HG03354 (cell line): Measurements from ENCODE around the gene CHST11.
A peak's percentile ranks its signal among the peaks of the same experiment; 100 is the strongest.
"Not testable (repeated sequence)": the region's sequence is repeated elsewhere in the genome, so short reads cannot be mapped to it uniquely, and the experiment has no call there.

Experiments
- ATAC-seq: cut with Tn5 transposase; IDR thresholded peaks from one replicate; pipeline ENCODE4 v1.9.1; 2021; ENCODE audit warnings: mild to moderate bottlenecking; ENCODE audit not compliant: unreplicated experiment, poor library complexity, severe bottlenecking

The CHST11 gene

DNA sequence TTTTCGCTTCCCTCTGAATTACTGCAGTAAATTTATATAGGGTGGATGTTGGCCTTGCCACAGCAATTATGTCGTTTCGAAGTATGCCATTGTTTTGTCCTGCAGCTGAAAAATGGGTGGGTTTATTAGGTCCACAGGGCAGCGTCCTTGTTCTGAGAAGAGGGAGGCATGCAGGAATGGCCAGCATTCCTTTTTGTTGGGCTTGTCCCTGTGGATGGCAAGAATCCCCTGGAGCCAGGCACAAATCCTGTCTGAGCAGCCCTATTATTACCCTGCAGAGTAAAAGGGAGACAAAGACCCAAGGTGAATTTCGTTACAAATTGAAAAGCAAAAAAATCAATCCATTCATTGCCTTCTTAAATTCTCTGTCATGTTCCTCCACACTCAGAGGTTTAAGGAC lies 88.1 kb downstream of the CHST11 start:
- no peak for ATAC-seq

GRCh38 chr12:104546575-104546974 lies 89.8 kb downstream of the CHST11 start:
- no peak for ATAC-seq

GRCh38 chr12:104547235-104547634 lies 90.5 kb downstream of the CHST11 start:
- ATAC-seq: no peak

GRCh38 chr12:104549815-104550480 lies 93.2 kb downstream of the CHST11 start:
- no peak for ATAC-seq

DNA sequence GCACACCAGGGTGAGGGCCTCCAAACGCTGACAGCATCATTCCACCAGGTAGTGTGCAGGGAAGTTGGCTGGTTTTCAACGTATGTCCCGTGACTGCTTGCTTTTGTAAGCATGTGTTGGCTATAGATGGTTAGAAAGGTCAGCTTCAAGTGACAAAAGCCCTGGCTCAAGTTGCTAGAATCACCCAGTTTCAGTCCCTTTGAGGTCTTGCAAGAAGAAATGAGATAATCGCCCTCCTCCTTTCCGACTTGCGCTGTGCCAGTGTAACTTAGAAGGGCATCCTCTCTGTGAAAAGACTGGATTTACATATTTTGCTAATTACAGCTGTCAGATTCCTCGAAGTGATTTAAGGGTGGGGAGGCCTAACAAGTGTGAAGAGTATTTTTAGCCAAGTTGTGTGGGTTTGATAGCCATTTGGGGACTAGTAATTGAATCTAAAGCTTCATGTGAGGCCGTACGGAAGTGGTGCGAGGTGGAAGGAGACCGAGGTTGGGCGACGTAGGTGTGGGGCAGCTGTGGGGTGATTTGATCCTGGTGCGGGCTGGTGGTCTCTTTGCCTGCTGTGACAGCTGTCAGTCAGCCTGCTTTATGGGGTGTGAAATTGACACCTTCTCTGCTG lies 94.7 kb downstream of the CHST11 start:
- ATAC-seq: no peak

- no peak for ATAC-seq
Observed at GRCh38 chr12:104553421-104553820, 96.7 kb downstream of the CHST11 start.

- no peak for ATAC-seq
Observed at GRCh38 chr12:104555648-104556047, 98.9 kb downstream of the CHST11 start.

GRCh38 chr12:104557488-104558195 lies 100.9 kb downstream of the CHST11 start:
- no peak for ATAC-seq

DNA sequence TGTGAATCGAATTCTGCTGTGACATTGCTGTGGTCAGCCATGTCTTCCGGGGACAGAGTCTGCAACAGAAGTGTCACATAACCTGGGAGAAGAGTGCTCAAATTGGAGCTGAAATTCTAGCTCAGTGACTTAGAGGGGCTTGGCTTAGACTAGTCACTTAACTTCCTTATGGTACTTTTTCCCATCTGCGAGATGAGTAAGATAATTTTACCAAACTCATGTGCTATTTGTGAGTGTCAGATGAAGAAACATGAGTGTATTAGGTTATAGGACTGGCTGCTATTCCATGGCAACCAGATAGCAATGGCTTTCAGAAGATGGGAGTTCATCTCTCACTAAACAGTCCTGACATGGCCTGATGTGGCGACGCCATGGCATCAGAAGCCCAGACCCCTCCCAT lies 104.1 kb downstream of the CHST11 start:
- ATAC-seq: no peak

GRCh38 chr12:104562763-104563162 lies 106.0 kb downstream of the CHST11 start:
- ATAC-seq: no peak

DNA sequence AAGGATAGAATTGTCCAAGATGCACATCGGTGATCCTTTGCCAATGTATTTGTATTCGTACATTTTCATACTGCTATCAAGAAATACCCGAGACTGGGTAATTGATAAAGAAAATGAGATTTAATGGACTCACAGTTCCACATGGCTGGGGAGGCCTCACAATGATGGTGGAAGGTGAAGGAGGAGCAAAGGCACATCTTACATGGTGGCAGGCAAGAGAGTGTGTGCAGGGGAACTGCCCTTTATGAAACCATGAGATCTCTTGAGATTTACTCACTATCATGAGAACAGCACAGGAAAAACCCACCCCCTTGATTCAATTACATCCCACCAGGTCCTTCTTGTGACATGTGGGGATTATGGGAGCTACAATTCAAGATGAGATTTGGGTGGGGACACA lies 107.9 kb downstream of the CHST11 start:
- not testable (repeated sequence) for ATAC-seq

DNA sequence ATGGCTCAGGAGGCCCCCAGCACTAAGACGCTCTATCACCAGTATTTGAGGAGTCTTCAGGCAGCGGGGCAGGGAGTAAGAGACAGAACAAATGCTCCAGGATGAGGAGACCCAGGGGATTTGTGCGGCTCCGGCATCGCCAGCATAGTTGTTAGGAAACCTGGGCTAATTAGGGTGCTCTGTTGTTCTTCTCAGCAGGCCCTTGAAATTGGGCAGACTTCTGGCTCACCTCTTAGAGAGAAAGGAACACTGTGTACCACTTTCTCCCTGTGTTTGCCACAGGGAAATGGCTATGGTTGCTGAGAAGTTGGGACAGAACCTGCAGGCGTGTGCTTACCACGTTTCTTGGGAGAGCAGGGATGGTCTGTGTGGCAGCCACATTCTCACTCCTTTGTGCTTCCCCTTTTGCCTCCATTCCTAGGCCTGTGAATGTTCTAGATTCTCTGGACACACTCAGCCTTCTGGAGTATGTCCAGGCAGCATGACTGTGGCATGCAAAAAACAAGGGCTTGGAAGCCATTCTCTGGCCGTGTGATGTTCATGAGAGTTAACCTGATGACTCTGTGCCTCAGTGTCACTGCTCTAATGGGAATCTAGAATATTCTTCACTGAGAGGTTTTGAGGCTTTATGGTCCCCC lies 109.0 kb downstream of the CHST11 start:
- no peak for ATAC-seq

DNA sequence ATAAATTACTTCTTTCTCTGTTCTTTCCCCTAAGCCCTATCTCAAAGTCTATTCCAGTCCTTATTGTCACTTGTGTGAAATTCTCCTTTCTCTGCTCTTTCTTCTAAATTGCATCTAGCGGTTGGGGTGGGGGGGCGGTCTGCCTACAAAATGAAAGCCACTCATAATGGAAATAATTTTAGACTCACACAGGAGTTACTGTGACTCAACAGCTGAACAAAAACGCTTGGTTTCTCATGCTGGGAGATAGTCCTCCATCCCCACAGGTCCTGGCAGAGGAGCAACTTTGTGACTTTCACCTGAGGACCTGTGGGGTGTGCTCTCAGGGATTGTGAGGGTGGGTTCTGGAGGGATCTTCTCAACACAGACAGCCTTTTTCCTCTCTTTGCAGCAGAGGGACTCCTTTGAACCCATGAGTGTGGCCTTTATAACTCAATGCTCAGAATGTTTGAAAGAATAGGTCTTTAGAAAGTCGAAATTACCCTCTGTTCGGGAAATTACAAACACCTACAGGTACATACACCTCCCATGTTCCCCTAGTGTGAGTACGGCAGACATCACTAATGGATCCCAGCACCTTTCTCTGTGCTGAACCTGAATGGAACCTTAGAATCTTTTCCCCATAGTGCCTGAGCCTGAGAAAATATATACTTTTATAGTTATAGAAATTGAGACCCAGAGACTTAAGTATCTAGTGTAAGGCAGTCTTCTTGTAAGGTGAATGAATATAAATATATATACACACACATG lies 109.7 kb downstream of the CHST11 start:
- no peak for ATAC-seq

GRCh38 chr12:104567832-104568486 lies 111.2 kb downstream of the CHST11 start:
- ATAC-seq: no peak

DNA sequence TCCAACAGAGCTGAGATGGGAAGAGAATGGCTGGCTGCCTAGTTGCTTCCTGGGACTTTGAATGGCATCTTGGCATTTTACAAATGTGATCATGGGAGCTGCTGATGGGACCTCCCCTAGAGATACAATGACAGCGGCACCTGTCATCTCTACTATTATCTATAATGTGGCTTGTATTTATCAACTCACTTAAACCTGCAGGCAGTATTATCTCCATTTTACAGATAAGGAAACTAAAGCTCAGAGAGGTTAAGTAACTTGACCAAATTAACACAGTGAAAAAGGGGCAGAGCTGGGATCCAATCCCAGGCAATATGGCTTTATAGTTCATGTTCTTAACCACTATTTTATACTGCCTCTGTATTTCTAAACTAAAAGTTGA lies 111.7 kb downstream of the CHST11 start:
- ATAC-seq: no peak

DNA sequence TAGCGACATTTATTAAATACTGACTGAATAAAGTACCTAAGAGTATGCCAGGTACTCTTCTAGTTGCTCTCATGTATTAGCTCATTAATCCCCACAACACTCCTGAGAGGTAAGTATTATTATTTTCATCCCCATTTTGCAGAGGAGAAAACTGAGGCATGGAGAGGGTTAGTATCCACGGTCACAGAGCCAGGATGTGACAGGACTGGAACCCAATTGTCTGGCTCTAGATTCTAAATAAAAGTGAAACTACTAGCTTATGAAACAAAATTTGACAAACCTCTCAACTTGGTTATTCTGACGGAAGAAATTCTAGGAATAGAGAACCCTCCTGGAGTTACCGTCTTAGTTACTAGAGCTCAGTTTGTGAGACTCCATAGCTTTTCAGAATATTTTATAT lies 112.2 kb downstream of the CHST11 start:
- no peak for ATAC-seq

- peak; percentile 73 for ATAC-seq
Observed at GRCh38 chr12:104569346-104570173, 112.8 kb downstream of the CHST11 start.

DNA sequence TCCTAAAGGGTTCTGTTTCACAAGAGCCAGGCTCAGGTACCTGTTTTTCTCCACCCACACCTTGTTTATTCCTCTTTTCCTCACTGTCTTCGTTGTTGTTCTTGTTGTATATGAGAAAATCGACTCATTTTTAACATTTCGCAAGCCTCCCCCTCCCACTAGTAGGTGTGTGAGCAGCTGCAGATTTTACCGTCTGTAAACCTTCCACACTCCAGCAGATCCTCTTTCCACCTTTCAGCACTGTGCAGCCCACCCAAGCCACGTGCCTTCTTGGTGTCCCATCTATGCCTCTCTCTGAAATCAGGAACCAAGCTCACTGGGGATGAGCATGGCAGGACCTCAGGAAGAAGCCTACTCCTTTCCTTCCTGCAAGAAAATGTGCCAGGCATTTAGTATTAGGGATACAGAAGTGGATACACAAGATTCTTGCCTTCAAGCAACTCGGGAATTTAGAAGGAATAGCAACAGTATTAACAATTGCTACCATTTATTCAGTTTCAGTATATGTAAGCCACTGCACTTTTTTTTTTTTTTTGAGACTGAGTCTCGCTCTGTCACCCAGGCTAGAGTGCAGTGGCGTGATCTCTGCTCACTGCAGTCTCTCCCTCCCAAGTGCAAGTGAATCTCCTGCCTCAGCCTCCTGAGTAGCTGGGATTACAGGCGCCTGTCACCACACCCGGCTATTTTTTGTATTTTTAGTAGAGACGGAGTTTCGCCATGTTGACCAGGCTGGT lies 113.6 kb downstream of the CHST11 start:
- no peak for ATAC-seq
